GM23338 (cell line): ENCODE measurements around the gene SND1. TPM values are rescaled to one million over a fixed set of nuclear protein-coding genes. Genes with fewer than 3 reads are reported as not detected.

Source experiments
- ATAC-seq: fragments of 200-7000 bp; cut with Tn5 transposase; 3 replicates; pipeline ENCODE4 v1.9.1; 2020
- DNase-seq: peaks from one replicate; pipeline ENCODE4 v3.0.0-alpha.2; 2015; ENCODE audit warnings: low spot score
- H2AFZ ChIP-seq: fragments of 200-600 bp; sonication (generic); 2 replicates; pipeline ENCODE4 v1.8.0; 2016; ENCODE audit warnings: antibody characterized with exemption, mild to moderate bottlenecking, moderate library complexity
- H3F3A ChIP-seq: fragments of 200-600 bp; sonication (generic); replicated peaks from 2 replicates; pipeline ENCODE4 v1.8.0; 2017; ENCODE audit warnings: antibody characterized with exemption, mixed run types, low read depth
- H3K27ac ChIP-seq: fragments of 200-600 bp; sonication (generic); 2 replicates; pipeline ENCODE4 v1.6.1; 2016; ENCODE audit warnings: low read depth
- H3K27me3 ChIP-seq: fragments of 200-600 bp; sonication (generic); 2 replicates; pipeline ENCODE4 v1.8.0; 2016; ENCODE audit warnings: mild to moderate bottlenecking, mixed run types, moderate library complexity; ENCODE audit not compliant: insufficient read depth
- H3K36me3 ChIP-seq: fragments of 200-600 bp; sonication (generic); 2 replicates; pipeline ENCODE4 v1.8.0; 2016; ENCODE audit warnings: mild to moderate bottlenecking; ENCODE audit not compliant: insufficient read depth
- H3K4me1 ChIP-seq: fragments of 200-600 bp; sonication (generic); 2 replicates; pipeline ENCODE4 v1.8.0; 2016; ENCODE audit warnings: mild to moderate bottlenecking, moderate library complexity; ENCODE audit not compliant: insufficient read depth
- H3K4me2 ChIP-seq: fragments of 200-600 bp; sonication (generic); 2 replicates; pipeline ENCODE4 v1.7.1; 2017; ENCODE audit warnings: mixed run types
- H3K4me3 ChIP-seq: fragments of 200-600 bp; sonication (generic); 2 replicates; pipeline ENCODE4 v1.6.1; 2016; ENCODE audit warnings: mixed run types
- H3K79me2 ChIP-seq: fragments of 200-600 bp; sonication (generic); replicated peaks from 2 replicates; pipeline ENCODE4 v1.8.0; 2017; ENCODE audit warnings: mild to moderate bottlenecking; ENCODE audit not compliant: insufficient read depth
- H3K9me2 ChIP-seq: fragments of 200-600 bp; sonication (generic); 2 replicates; pipeline ENCODE4 v1.8.0; 2017; ENCODE audit not compliant: insufficient read depth
- H4K20me1 ChIP-seq: fragments of 200-600 bp; sonication (generic); replicated peaks from 2 replicates; pipeline ENCODE4 v1.8.0; 2017; ENCODE audit warnings: mild to moderate bottlenecking; ENCODE audit not compliant: insufficient read depth
- H3K27ac Mint-ChIP-seq: 2 replicates; pipeline ENCODE4 v1.8.0; 2020; ENCODE audit warnings: inconsistent platforms, mild to moderate bottlenecking, moderate library complexity, mixed read lengths
- H3K27me3 Mint-ChIP-seq: 3 replicates; pipeline ENCODE4 v1.8.0; 2022; ENCODE audit warnings: low read depth, mild to moderate bottlenecking, moderate library complexity, mixed read lengths, inconsistent platforms; ENCODE audit not compliant: insufficient read depth, poor library complexity
- H3K36me3 Mint-ChIP-seq: 3 replicates; pipeline ENCODE4 v1.8.0; 2021; ENCODE audit warnings: low read depth, mild to moderate bottlenecking, inconsistent platforms, moderate library complexity, mixed read lengths
- H3K4me1 Mint-ChIP-seq: 3 replicates; pipeline ENCODE4 v1.8.0; 2020; ENCODE audit warnings: mild to moderate bottlenecking, inconsistent platforms, mixed read lengths
- H3K4me3 Mint-ChIP-seq: 3 replicates; pipeline ENCODE4 v1.8.0; 2021; ENCODE audit warnings: moderate library complexity, mild to moderate bottlenecking, inconsistent platforms, mixed read lengths
- H3K9me3 Mint-ChIP-seq: 3 replicates; pipeline ENCODE4 v1.8.0; 2020; ENCODE audit warnings: moderate library complexity, mild to moderate bottlenecking, inconsistent platforms, mixed read lengths
- CREB1 ChIP-seq: fragments of 250-450 bp; sonication (Bioruptor Pico); IDR thresholded peaks from 2 replicates; pipeline ENCODE4 v1.5.0; 2020; ENCODE audit warnings: low read depth, mild to moderate bottlenecking, moderate library complexity
- ETS1 ChIP-seq: IDR thresholded peaks from 2 replicates; pipeline ENCODE4 v1.6.1; 2016; ENCODE audit warnings: antibody characterized with exemption
- EZH2 ChIP-seq: fragments of 200-600 bp; sonication (generic); IDR thresholded peaks from one replicate; pipeline ENCODE4 v1.8.0; 2017; ENCODE audit warnings: antibody characterized with exemption, mild to moderate bottlenecking, low read depth; ENCODE audit not compliant: unreplicated experiment
- EZH2phosphoT487 ChIP-seq: fragments of 200-600 bp; sonication (generic); IDR thresholded peaks from one replicate; pipeline ENCODE4 v1.8.1; 2018; ENCODE audit warnings: antibody characterized with exemption; ENCODE audit not compliant: unreplicated experiment
- JUNB ChIP-seq: IDR thresholded peaks from one replicate; pipeline ENCODE4 v1.6.1; 2016; ENCODE audit warnings: antibody characterized with exemption; ENCODE audit not compliant: unreplicated experiment
- NANOG ChIP-seq: IDR thresholded peaks from 2 replicates; pipeline ENCODE4 v1.6.1; 2016; ENCODE audit warnings: antibody characterized with exemption, borderline replicate concordance
- POLR2AphosphoS5 ChIP-seq: IDR thresholded peaks from 2 replicates; pipeline ENCODE4 v1.6.1; 2016; ENCODE audit warnings: antibody characterized with exemption, low read depth
- REST ChIP-seq: IDR thresholded peaks from one replicate; pipeline ENCODE4 v1.6.1; 2018; ENCODE audit warnings: antibody characterized with exemption; ENCODE audit not compliant: unreplicated experiment
- STAT1 ChIP-seq: IDR thresholded peaks from one replicate; pipeline ENCODE4 v1.6.1; 2016; ENCODE audit warnings: antibody characterized with exemption; ENCODE audit not compliant: unreplicated experiment
- ZNF114 ChIP-seq: fragments of 250-450 bp; sonication (Bioruptor Pico); IDR thresholded peaks from 2 replicates; pipeline ENCODE4 v1.5.0; 2020; ENCODE audit warnings: mild to moderate bottlenecking, moderate library complexity
- ZNF331 ChIP-seq: fragments of 250-450 bp; sonication (Bioruptor Pico); IDR thresholded peaks from 2 replicates; pipeline ENCODE4 v1.5.0; 2020; ENCODE audit warnings: low read depth, mild to moderate bottlenecking, moderate library complexity
- polyA plus RNA-seq: library from polyadenylated mRNA; unstranded; fragments of >200 nt; fragmentation: Nextera tagmentation; extraction: Ambion mirVana; gene quantifications from 2 replicates; pipeline ENCODE4 v1.2.1, GENCODE V29; 2016
- total RNA-seq: library from RNA; depleted of rRNA; stranded (reverse); fragments of >200 nt; shearing (Covaris generic); gene quantifications from 2 replicates; pipeline ENCODE4 v1.2.3, GENCODE V29; 2014
- TF ChIP-seq, protein P1 (sequence below), 2 experiments: fragments of 200-600 bp in 1 of 2; sonication (generic) in 1 of 2; conservative IDR thresholded peaks; 2 replicates each; pipeline versions ENCODE4 v1.5.1 to v1.6.1; 2016 to 2017; ENCODE audit warnings: antibody characterized with exemption in 2 of 2, low read depth in 2 of 2, mild to moderate bottlenecking in 2 of 2, moderate library complexity in 1 of 2
- TF ChIP-seq, protein P2 (sequence below): fragments of 250-450 bp; sonication (Bioruptor Pico); IDR thresholded peaks from 2 replicates; pipeline ENCODE4 v1.5.0; 2020; ENCODE audit warnings: mild to moderate bottlenecking, moderate library complexity

The SND1 gene
- total and polyA plus RNA-seq, 2 experiments from 2014 or later: 107 to 254 TPM

GRCh38 chr7:127850195-127850594 lies 198.2 kb downstream of the SND1 start:
- no peaks in the 10 kb centered on the region for H3K27me3 Mint-ChIP-seq
- H3K4me2 ChIP-seq: no peak overlapping the region
- H3K4me3 Mint-ChIP-seq: no peak overlapping the region
- no peak for ATAC-seq
- H4K20me1 ChIP-seq: peaks cover 6% of the 10 kb centered on the region; the same call in 1 of the 2 replicates
- no peaks in the 10 kb centered on the region for H3K9me3 Mint-ChIP-seq
- peaks cover 19% of the 10 kb centered on the region; the same call in 1 of the 2 replicates for H3K79me2 ChIP-seq
- peaks cover 34% of the 10 kb centered on the region for H3K4me1 ChIP-seq
- H3K36me3 ChIP-seq: peaks cover 7% of the 10 kb centered on the region; the same call in 1 of the 2 replicates
- H3K27ac Mint-ChIP-seq: peak overlapping the region; percentile 38; the same call in 1 of the 2 replicates
- no peak overlapping the region for H3K4me3 ChIP-seq
- H3K9me2 ChIP-seq: no peaks in the 10 kb centered on the region
- DNase-seq: no peak
- H3K36me3 Mint-ChIP-seq: peaks cover 8% of the 10 kb centered on the region; the same call in 1 of the 3 replicates
- TF ChIP-seq EZH2phosphoT487 (no peak), NANOG (no peak), JUNB (no peak), REST (no peak), EZH2 (no peak), POLR2AphosphoS5 (no peak), ZNF114 (CRISPR knock-in tag) (no peak), STAT1 (no peak), ZNF331 (no peak), ETS1 (no peak), CREB1 (CRISPR knock-in tag) (no peak)
- TF ChIP-seq, protein P1, sequence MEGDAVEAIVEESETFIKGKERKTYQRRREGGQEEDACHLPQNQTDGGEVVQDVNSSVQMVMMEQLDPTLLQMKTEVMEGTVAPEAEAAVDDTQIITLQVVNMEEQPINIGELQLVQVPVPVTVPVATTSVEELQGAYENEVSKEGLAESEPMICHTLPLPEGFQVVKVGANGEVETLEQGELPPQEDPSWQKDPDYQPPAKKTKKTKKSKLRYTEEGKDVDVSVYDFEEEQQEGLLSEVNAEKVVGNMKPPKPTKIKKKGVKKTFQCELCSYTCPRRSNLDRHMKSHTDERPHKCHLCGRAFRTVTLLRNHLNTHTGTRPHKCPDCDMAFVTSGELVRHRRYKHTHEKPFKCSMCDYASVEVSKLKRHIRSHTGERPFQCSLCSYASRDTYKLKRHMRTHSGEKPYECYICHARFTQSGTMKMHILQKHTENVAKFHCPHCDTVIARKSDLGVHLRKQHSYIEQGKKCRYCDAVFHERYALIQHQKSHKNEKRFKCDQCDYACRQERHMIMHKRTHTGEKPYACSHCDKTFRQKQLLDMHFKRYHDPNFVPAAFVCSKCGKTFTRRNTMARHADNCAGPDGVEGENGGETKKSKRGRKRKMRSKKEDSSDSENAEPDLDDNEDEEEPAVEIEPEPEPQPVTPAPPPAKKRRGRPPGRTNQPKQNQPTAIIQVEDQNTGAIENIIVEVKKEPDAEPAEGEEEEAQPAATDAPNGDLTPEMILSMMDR (conservative IDR thresholded peaks at IDR 0.05; ENCODE audit: low read depth in 2 of 2): no peak
- TF ChIP-seq, protein P2, sequence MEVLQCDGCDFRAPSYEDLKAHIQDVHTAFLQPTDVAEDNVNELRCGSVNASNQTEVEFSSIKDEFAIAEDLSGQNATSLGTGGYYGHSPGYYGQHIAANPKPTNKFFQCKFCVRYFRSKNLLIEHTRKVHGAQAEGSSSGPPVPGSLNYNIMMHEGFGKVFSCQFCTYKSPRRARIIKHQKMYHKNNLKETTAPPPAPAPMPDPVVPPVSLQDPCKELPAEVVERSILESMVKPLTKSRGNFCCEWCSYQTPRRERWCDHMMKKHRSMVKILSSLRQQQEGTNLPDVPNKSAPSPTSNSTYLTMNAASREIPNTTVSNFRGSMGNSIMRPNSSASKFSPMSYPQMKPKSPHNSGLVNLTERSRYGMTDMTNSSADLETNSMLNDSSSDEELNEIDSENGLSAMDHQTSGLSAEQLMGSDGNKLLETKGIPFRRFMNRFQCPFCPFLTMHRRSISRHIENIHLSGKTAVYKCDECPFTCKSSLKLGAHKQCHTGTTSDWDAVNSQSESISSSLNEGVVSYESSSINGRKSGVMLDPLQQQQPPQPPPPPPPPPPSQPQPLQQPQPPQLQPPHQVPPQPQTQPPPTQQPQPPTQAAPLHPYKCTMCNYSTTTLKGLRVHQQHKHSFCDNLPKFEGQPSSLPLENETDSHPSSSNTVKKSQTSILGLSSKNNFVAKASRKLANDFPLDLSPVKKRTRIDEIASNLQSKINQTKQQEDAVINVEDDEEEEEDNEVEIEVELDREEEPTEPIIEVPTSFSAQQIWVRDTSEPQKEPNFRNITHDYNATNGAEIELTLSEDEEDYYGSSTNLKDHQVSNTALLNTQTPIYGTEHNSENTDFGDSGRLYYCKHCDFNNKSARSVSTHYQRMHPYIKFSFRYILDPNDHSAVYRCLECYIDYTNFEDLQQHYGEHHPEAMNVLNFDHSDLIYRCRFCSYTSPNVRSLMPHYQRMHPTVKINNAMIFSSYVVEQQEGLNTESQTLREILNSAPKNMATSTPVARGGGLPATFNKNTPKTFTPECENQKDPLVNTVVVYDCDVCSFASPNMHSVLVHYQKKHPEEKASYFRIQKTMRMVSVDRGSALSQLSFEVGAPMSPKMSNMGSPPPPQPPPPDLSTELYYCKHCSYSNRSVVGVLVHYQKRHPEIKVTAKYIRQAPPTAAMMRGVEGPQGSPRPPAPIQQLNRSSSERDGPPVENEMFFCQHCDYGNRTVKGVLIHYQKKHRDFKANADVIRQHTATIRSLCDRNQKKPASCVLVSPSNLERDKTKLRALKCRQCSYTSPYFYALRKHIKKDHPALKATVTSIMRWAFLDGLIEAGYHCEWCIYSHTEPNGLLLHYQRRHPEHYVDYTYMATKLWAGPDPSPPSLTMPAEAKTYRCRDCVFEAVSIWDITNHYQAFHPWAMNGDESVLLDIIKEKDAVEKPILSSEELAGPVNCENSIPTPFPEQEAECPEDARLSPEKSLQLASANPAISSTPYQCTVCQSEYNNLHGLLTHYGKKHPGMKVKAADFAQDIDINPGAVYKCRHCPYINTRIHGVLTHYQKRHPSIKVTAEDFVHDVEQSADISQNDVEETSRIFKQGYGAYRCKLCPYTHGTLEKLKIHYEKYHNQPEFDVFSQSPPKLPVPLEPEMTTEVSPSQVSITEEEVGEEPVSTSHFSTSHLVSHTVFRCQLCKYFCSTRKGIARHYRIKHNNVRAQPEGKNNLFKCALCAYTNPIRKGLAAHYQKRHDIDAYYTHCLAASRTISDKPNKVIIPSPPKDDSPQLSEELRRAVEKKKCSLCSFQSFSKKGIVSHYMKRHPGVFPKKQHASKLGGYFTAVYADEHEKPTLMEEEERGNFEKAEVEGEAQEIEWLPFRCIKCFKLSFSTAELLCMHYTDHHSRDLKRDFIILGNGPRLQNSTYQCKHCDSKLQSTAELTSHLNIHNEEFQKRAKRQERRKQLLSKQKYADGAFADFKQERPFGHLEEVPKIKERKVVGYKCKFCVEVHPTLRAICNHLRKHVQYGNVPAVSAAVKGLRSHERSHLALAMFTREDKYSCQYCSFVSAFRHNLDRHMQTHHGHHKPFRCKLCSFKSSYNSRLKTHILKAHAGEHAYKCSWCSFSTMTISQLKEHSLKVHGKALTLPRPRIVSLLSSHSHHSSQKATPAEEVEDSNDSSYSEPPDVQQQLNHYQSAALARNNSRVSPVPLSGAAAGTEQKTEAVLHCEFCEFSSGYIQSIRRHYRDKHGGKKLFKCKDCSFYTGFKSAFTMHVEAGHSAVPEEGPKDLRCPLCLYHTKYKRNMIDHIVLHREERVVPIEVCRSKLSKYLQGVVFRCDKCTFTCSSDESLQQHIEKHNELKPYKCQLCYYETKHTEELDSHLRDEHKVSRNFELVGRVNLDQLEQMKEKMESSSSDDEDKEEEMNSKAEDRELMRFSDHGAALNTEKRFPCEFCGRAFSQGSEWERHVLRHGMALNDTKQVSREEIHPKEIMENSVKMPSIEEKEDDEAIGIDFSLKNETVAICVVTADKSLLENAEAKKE: no peak
- H3K27ac ChIP-seq: no peak overlapping the region
- H3K27me3 ChIP-seq: no peaks in the 10 kb centered on the region
- no peak overlapping the region for H2AFZ ChIP-seq
- H3F3A ChIP-seq: no peaks in the 10 kb centered on the region
- peaks cover 20% of the 10 kb centered on the region for H3K4me1 Mint-ChIP-seq
